ENCODE results near the gene ARHGEF40.
"Not testable (repeated sequence)": the region's sequence is repeated elsewhere in the genome, so short reads cannot be mapped to it uniquely, and the experiment has no call there.

ARHGEF40 gene

DNA sequence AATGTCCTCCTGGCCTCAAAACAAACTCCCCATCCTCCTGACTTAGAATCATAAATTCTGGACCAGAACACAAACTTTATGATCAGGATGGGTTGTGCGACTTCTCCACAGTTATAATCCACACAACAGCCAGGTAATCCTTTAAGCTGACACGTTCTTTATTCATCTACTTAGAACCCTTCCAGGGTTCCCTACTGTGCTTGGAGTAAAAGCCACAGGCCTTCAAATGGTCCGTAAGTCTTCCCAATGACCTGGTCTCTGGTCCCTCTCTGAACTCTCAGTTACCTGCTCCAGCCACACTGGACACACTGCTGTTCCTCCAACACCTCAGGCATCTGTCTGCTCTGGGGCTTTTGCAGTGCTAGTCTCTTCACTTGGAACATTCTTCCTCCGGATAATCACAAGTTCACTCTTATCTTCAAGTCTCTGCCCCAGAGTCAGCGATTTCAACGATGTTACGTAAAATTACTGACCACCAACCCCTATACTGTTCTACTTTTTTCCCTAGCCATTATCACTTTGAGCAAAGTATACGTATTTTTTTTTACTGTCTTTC is 29.7 kb upstream of the ARHGEF40 start:
- no peak for DNase-seq

DNA sequence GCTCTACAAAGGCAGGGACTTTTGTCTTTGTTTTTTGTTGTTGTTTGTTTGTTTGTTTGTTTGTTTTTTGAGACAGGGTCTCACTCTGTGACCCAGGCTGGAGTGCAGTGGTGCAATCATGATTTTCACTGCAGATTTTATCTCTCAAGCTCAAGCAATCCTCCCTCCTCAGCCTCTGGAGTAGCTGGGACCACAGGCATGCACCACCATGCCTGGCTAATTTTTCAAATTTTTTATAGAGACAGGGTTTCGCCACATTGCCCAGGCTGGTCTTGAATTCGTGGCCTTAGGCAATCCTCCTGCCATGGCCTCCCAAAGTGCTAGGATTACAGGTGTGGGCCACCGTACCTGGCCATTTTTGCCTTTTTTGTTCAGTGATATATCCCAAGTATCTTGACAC is 29.2 kb upstream of the ARHGEF40 start:
- not testable (repeated sequence) for DNase-seq

DNA sequence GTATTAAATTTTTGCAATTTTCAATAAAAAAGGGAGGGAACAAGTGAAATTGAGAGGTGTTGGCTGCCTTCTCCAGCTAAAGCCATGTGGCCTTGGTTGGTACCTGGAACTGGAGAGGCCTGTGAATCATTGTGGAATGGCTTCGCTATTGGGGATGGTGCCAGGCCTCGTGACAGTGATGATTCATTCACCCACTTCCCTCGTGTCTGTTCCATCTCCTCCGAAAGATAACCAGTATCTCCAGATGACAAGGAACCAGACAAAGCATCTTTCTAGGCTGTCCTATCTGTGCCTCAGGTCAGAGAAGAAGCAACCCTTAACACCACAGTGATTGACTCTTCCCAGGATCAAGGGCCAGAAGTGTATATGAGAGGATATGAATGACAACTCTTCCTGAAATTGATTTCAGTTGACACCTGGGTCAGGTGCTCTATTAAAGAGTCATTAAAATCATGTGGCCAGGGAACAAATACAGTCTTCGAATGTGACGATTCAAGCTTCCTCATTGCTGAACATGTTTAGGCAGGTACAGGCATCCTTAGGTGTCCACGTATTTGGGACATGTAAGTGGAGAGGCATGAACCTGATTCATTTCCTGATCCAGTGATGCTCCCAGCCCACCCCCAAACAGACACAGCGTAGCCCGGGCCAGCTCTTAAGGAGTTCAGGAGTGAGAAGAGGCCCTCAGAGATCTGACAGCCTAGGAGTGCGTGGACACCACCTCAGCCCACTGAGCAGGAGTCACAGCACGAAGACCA is 28.2 kb upstream of the ARHGEF40 start, which contains the start of gene RNASE7:
RNASE7 (plus strand) TSS at position 687 of the 758 bp plus-strand sequence. CDS start 631 bp downstream, outside the sequence.
- no peak for DNase-seq

- DNase-seq: no peak
Measured at GRCh38 chr14:21042918-21043317, 27.2 kb upstream of the ARHGEF40 start.

GRCh38 chr14:21043387-21043973 is 26.6 kb upstream of the ARHGEF40 start:
- no peak for DNase-seq

DNA sequence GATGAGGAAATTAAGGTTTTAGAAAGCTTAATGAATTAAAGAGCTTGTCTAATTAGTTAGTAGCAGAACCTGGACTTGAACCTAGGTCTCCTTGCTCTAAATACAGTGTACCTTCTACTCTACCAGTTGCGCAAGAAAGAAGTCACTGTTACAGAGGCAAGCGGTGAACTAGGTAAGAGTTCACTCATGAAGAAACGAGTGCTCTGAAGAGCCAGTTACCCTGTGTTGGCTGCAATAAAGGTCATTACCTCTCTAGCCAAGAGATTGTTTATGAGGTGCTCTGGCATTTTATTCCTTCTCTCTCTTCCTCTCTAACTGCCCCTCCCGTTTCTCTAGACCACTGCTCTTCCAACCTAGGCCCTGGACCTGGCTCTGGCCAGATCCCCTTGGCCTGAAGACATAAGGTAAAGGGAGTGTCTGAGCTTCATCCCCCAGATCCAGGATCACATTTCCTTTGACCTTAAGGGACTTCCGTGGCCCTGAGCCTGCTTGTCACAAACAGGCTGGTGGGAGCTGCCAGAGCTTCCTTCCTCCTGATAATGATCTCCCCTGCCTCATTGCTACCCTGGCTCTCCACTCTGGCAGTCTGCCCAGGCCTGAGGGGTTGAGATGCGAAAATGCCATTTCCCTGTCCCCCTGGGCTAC is 26.0 kb upstream of the ARHGEF40 start:
- DNase-seq: no peak

- no peak for DNase-seq
Measured at GRCh38 chr14:21047378-21047781, 22.7 kb upstream of the ARHGEF40 start.

DNA sequence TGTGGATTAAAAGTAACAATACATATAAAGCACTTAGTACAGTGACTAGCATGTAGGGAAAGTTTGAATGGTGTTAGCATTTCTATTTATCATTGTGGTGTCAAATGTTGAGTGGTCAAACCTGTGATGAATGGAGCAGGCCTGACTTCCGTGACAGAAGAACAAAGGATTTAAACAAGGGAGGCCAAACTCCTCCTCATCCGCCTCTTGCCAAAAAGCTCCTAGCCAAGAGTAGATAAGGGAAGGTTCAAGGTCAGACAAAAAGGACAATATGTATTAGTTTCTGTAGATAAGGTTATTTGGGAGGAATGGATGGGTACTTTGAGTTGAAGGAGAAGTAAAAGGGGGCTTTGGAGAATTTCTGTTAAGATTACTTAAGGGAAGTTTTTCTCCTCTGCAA is 21.5 kb upstream of the ARHGEF40 start:
- no peak for DNase-seq

GRCh38 chr14:21049271-21049673 is 20.8 kb upstream of the ARHGEF40 start:
- no peak for DNase-seq

DNA sequence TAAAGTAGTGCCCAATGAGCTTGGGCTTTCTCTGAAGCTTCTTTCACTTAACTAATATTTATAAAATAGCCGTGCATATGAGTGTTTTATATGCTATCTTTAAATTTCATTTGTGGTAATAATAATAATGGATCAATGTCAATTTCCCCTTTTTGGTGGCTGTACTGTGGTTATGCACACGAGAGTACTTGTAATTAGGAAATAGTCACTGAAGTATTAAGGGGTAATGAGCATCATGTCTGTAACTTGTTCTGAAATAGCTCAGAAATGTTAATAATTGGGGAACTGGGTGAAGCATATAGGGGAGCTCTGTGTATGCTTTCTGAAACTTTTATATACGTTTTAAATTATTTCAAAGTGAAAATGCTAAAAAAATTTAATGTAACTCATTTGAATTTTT is 19.5 kb upstream of the ARHGEF40 start:
- no peak for DNase-seq

GRCh38 chr14:21053184-21054122 is 16.7 kb upstream of the ARHGEF40 start:
- DNase-seq: no peak

- DNase-seq: no peak
Measured at GRCh38 chr14:21054123-21054767, 15.9 kb upstream of the ARHGEF40 start.

DNA sequence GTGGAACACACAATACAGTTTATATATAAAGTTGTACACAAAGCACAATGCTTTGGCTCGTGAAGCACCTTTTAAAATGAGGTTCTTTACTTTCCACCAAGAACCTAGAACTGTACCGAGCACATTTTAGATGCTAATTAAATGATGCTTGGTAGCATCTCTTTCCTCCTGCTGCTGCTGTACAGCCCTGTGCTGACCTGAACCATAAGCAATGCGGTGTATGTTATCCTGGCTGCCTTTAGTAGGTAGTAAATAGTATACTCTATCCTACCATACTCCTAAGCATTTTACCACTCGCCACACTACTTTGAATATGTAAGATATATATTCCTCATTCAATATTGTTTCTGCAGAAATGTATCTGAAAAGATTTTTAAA is 15.3 kb upstream of the ARHGEF40 start:
- DNase-seq: no peak

DNA sequence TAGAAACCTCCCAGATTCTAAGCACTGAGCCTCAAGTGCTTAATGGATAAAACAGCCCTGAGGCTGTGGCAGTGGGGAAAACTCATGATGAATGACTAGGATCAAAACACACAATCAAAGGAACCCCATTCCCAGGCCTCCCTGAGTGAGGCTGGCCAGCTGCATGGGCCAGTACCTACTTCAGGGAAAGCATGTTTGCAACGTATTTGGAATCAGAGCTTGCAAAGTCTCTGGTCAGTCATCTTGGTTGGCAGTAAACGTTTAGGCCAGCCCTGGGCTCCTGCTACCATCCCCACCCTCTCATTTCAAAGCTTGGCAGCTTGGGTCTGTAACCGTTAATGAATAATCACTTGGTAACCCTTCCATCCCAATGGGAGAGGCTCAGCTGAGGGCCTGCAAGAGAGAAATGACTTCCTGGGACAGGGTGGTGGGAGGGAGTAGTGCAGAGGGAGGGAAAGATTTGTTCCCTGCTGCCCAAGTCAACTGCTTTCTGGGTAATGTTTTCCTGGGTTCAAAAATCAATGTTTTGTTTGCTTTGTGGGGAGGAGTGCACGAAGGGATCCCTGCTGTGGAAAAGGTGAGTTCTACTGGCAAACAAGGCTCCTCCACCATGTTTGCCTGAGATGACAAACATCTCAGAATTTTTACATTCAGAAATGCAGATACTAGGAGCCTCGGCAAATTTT is 14.5 kb upstream of the ARHGEF40 start:
- DNase-seq: no peak

DNA sequence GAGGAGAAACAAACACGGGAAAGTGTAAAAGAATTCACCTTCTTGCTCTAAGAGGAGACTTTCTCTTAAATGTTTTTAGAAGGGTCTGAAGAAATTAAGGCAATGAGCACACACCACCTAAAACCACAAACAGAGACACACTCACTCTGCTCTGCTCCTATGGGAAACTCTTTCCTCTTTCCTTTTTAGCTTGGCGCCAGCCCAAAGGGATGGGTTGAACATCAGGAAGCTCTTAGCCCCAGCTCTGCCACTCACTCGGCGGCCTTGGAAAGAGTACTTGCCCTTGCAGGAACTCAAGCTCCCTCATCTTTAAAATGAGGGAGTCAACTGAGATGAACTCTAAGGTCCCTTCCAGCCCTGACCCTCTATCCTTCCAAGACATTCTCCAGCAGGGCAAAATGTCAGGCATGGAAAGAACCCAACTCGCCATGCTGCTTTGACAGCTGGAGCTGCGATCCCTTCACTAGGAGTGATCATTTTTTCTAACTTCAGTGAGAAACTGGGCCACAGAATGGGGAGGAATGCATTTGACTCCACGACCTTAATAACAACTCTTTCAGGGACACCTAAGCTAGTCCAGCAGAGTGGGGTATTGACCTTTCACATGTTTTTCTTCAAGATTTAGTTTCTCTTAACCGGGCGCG is 13.5 kb upstream of the ARHGEF40 start:
- DNase-seq: no peak

DNA sequence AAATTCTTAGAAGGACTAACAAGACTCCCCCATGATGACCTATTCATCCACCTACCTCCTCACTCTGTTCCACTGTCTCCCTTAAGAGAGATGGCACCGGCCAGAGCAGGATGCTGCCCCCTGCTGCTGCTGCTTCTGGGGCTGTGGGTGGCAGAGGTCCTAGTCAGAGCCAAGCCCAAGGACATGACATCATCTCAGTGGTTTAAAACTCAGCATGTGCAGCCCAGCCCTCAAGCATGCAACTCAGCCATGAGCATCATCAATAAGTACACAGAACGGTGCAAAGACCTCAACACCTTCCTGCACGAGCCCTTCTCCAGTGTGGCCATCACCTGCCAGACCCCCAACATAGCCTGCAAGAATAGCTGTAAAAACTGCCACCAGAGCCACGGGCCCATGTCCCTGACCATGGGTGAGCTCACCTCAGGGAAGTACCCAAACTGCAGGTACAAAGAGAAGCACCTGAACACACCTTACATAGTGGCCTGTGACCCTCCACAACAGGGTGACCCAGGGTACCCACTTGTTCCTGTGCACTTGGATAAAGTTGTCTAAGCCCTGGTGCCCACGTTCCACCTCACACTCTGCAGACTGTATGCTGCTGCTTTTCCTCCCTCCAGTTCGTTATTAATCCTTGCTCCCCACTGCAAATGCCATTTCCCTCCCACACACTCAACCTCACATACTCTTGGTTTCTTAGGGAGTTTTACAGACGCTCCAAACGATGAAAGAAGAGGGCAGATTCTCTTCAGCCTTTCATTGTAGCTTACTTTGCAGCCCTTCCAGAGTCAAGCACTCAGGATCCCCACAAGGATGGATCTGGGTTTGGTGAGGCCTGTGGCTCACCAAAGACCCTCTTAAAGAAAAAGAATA is 12.1 kb upstream of the ARHGEF40 start, which contains the start of gene RNASE8:
RNASE8 (plus strand) TSS at position 20 of the 873 bp plus-strand sequence; CDS start at position 91, 71 bp downstream.
- DNase-seq: no peak

DNA sequence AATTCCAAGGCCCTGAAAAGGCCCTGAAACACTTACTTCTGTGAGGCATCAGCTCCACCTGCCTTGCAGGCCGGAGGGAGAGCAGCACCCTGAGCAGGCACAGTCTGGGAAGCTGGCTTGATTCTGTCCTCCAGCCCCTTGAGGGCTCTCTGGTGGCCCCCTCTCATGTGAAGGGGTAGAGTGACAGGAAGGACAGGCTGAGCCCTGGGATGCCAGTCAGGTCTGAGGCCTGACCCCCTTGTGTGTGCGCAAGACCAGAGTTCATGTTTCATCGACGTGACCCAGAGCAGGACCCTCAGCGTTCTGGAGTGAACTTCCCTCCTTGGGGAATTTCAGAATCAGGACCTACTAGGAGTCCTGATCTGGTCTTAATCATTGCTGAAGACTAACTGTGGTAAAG is 11.2 kb upstream of the ARHGEF40 start:
- DNase-seq: no peak

DNA sequence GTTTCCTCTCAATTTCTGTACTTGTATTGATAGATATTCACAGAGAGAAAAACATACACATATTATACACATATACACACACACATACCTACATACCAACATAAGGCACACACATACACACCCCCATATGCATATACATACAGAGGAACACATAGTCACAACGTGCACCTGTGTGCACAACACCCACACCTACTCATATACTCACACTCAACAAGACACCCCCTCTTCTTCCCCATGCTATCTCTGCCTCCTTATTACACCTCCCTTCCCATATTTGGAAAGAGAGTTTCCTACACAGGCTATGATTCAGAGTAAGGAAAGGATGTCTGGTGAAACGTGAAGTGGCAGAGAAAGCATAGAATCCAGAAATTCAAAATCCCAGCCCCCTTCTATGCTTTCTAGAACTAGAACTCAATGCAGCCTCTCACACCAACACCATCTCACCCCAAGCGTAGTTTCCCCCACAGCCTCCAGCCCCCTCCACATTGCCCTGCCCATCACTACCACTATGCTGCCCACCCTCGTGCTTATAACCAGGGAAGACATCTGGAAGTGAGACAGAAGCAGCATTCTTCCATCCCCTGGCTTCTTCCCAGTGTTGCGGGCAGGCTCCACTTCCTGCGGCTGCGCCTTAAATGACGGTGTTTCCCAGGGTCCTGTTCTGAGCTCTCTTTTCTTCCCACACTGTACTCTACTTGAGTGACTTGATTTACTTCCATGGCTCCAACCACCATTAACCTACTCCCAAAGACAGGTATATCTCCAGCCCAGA is 10.1 kb upstream of the ARHGEF40 start:
- no peak for DNase-seq
